Activated T-cell treated with anti-CD3 and anti-CD28 coated beads for 4 hours (primary cell): ENCODE measurements around the gene SBF2.
"Not testable (repeated sequence)": the region's sequence is repeated elsewhere in the genome, so short reads cannot be mapped to it uniquely, and the experiment has no call there.

Experiments used
- DNase-seq: peaks from one replicate; pipeline ENCODE4 v3.0.0-alpha.2; 2020

SBF2 gene

DNA sequence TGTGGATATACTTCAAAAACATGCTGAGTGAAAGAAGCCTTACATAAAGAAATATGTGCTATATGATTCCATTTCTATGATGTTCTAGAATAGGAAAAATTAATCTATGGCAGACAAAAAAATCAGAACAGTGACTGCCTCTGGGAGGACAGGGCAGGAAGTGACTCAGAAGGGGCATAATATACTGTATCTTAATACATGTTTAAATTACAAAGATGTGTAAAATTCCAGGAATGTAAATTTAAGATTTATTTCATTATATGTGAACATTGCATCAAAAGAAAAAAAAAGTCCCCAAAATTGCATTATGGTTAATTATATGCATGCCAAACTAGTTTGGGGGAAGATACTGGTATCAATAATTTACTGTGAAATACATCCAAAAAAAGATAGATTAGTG is 32.2 kb downstream of the SBF2 start:
- DNase-seq: no peak

DNA sequence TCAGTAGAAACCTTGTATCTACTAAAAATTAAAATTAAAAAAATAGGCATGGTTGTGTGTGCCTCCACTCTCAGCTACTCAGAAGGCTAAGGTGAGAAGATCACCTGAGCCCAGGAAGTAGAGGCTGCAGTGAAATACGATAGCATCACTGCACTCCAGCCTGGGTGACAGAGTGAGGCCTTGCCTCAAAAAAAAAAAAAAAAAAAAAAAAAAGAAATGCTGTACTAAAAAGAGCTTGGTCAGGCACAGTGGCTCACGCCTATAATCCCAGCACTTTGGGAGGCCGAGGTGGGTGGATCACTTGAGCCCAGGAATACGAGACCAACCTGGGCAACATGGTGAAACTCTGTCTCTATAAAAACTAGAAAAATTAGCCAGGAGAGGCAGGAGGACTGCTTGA is 36.5 kb downstream of the SBF2 start:
- DNase-seq: no peak

DNA sequence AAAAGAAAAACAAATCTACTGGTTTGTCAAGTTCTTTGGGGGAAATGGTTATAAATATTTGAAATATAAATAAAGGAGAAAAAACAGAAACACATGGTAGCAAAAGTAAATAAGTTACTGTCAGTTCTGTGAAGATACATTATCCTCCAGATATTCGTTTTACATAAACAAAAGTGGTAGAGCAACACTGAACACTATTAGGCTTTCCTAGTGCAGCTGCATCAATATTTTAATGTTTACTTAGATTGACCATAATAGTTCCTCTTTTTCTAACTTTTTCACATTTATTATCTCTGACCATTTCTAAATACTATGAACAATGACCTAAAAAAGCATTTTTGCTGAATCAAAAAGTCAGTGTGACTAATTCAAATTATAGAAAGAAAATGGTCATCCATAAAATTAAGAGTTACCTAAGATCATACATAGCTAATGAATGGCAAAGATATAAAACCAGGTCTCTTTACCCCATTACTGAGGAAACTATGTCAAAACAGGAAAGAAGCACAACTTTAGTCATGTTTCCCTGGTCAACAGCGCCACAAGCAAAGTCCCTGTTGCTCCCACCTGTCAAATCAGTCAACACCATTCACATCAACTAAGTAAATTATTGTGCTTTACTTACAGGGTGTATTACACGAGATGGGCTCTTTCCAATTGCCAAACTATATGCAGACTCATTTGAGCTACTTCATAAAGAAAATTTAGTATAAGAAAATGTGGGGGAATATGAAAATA is 38.5 kb downstream of the SBF2 start:
- no peak for DNase-seq

DNA sequence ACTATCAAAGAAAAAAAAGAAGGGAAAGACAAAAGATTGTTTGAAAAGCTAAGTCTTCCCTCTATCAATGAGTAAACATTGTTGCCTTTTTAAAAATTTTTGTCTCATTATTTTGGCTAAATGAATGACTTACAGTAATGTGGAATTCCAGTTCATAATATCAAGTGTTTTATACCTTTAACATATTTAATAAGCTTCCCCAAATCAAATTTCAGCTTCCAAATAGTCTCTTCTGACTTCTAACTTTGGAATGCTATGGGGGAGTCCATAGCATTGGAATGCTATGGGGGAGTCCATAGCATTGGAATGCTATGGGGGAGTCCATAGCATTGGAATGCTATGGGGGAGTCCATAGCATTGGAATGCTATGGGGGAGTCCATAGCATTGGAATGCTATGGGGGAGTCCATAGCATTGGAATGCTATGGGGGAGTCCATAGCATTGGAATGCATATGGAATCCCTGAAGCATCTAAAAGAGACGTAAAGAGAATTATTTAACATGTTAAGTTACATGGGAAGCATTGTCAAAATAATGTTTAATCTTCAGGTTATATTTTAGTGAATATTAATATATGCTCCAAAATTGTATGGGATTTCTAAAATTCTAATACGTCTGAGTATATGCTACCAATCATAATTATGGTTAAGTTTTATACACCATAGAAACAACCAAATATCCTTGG is 44.4 kb downstream of the SBF2 start:
- not testable (repeated sequence) for DNase-seq

DNA sequence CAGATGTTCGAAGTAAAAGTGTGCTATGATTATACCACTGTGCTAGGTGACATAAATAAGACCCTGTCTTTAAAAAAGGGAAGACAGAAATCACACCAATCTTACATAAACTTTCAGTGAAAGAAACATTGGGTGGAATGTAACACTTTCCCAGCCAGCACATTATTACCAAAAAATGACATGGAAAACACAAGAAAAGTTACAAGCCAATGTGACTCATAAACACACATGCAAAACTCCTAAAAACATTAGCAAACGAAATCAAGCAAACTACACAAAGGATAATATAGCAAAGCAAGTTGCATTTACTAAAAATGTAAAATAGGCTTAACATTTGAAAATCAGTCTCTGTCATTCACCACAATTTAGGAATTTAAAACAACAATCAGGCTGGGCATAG is 47.0 kb downstream of the SBF2 start:
- DNase-seq: no peak

DNA sequence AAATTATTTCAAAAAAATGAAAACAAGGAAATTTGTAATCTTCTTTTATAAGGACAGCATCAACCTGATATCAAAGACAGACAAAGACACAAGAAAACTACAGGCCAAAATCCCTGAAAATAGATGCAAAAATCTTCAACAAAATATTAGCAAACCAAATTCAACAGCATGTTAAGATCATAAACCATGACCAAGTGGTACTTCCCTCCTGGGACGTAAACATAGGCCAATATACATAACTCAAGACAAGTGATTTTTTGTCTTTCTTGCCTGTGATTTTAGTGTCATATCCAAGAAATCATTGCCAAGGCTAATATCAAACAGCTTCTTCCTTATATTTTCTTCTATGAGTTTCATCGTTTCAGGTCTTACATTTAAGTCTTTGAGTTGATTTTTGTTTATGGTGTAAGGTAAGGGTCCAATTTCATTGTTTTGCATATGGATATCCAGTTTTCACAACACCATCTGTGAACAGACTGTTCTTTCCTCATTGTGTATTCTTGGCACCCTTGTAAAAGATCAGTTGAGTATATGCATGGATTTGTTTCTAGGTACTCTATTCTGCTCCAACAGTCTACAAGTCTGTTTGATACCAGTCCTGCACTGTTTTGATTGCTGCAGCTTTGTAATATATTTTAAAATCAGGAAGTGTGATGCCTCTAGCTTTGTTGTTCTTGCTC is 50.0 kb downstream of the SBF2 start:
- no peak for DNase-seq

DNA sequence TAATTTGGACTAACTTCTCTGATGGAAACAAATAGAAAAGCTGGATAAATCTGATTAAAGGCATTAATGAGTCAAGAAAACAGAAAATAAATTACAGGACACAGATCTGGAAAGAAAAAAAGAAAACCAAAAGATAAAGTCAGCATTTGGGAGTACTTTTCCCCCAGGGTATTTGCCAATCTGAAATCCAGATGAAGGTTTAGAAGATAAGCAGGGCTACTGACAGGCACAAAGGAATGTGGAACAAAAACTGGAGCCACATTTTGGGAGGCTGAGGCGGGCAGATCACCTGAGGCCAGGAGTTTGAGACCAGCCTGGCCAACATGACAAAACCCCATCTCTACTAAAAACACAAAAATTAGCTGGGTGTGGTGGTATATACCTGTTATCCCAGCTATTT is 57.2 kb downstream of the SBF2 start:
- DNase-seq: no peak

DNA sequence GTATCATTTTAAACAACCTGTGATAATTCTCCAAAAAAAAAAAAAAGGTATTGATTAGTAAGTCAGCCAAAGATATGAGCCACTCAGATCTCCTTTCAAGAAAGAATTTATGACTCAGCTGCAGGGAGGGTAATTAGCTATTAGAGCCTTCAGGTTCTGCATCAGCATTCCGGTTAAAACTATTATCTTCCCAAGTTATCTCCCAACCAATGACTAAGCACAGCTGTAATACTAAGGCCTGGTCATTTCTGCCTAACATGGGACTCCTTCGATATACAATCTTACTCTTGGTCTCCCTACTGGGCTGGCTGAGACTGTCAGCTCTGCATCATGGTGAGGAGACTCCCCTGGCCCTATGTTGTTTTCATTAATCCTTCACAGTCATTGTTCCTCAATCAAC is 60.4 kb downstream of the SBF2 start:
- DNase-seq: no peak

DNA sequence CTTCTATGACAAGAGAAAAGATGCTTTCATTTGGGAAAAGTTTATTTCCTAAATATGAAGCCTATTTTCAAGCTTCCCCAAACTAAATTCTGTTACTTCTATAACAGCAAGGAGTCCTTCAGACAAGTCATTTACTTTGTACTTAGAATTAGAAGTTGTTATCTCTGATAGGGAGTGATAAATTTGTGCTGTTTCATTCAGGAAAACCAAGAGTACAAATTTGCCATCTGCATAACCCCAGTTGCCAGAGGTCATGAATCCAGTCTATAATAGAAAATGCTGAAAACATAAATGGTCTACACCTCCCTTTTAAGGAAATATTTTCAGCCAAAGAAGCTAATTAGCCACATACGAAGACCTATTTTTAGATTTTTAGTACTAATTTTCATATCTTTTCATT is 61.3 kb downstream of the SBF2 start:
- DNase-seq: no peak

DNA sequence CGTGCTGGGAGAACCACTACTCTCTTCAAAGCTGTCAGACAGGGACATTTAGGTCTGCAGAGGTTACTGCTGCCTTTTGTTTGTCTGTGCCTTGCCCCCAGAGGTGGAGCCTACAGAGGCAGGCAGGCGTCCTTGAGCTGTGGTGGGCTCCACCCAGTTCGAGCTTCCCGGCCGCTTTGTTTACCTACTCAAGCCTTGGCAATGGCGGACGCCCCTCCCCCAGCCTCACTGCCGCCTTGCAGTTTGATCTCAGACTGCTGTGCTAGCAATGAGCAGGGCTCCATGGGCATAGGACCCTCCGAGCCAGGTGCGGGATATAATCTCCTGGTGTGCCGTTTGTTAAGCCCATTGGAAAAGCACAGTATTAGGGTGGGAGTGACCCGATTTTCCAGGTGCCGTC is 62.2 kb downstream of the SBF2 start:
- DNase-seq: not testable (repeated sequence)

DNA sequence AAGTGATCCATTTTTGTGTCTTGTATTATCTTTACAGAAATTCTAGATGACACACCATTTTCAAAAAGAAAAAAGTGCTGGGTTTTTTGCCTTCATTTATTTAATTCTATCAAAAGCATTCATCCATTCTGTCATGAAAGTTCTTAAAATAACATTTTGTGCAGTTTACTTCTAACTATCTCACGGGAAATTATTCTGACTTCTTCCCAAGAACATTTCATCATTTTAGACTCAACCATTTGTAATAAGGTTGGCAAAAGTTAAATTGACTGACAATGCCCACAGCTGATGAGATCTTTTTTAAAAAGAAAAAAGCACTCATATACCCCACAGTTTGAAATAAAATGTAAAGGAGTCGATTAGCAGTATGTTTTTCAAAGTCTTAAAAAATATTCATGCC is 68.5 kb downstream of the SBF2 start:
- no peak for DNase-seq

DNA sequence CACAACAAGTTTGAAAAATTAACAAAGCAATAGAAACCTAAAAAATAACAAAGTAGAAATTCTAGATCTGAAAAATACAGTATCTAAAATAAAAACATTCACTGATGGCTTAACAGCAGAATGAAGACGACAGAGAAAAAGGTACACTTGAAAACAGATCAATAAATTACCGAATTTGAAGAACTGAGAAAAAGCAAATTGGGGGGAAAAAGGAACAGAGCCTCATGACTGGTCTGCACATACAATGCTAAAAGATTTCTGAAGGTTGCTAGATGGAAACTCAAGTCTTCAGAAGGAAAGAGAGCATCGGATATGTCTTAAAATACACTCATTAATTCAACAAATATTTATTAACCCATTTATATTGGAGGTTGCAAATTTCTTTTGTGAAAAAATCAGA is 71.6 kb downstream of the SBF2 start:
- DNase-seq: no peak

DNA sequence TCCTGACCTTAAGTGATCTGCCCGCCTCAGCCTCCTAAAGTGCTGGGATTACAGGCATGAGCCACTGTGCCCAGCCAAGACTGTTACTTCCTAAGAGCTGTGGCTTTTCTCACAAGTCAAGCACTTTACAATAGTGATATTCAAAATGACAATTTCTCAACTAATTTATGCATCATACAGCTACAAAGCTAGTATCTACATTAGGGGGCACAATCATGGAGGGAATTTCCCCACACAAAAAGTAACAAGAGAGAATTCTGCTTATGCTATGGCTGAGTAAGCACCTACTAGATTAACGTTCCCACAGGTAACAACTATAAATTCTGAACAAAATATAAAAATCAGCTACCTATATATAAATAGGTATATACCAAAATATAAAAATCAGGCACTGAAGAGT is 72.7 kb downstream of the SBF2 start:
- no peak for DNase-seq

DNA sequence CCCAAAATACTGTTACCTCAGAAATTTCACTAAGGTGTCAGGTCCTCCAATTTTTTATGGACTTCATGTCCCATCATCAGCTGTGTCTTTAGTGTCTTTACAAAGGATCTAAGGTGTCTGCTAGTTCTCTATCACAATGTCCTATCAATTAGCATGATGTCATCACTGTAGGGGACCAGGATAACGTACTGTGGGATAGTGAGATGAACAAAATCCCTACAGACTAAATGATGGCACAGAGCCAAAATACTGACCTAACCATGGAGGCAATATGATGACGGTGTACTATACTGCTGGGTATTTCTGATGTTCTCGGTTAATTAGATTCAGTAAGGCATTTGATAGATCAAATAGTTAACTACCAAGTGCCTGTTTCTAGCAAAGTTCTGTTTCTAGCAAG is 82.5 kb downstream of the SBF2 start:
- no peak for DNase-seq

DNA sequence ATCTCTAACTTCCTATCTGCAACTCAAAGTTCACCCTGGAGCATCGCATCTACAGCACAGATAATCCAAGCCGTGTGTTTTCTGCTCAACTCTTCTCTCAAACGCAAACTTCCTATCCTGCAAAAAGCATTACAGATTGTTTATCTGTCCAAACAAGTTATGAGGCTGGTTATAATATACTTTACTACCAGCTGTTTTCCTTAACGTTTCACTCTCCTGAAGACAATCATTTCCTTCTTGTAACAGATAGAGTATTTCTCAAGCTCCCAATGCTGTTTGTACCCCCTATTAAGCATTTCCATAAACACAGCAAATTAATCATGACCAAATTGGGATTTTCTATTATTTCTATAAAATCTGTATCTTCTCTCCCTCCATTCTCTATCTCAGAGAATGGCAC is 84.7 kb downstream of the SBF2 start:
- no peak for DNase-seq

DNA sequence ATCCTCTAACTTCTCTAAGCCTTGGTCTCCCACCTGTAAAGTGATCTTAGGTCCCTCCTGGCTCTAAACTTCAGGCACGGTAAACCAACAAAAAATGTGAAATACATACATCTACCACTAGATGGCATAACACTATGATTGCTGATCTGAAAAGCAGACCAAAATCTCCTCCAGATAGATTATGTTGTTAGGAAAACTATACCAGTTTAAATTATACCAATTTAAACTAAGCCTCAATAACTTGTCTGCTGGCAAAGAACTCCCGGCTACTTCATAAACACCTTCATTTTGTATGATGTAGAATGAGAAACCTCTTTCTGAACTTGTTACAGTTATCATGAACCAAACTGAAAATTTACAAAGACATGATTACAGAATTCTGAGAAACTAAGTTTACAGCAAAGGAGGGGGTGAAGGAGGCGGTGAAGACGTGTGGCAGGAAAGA is 85.9 kb downstream of the SBF2 start:
- no peak for DNase-seq

DNA sequence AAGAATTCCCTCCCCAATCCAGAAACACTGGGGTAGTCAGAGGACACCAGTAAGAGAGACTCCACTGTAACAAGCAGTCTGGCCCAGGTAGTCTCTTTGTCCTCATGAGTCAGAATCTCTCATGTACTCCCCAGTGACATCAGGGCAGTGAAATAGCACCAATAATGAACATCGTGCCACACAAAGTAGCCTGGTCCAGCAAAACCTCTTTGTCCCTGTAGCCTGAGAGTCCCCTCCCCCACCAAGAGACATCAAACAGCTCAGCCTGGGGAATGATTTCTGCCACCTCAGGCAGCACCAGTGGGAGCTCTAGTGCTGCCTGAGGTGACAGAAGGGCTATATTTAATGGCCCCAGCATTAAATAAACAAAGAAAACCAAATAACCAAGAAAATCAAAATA is 88.1 kb downstream of the SBF2 start:
- DNase-seq: no peak

DNA sequence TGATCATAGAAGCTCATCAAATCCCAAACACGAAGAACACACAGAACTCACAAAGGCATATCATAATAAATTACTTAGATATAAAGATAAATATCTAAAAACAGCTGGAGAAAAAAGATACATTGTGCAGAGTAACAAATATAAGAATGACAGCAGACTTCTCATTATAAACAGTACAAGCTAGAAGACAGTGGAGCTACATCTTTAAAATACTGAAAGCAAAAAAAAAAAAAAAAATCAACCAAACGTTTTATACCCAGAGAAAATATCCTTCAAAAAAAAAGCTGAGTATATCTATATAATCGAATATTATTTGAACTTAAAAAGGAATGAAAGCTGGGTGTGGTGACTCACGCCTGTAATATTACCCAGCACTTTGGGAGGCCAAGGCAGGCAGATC is 90.0 kb downstream of the SBF2 start:
- no peak for DNase-seq

DNA sequence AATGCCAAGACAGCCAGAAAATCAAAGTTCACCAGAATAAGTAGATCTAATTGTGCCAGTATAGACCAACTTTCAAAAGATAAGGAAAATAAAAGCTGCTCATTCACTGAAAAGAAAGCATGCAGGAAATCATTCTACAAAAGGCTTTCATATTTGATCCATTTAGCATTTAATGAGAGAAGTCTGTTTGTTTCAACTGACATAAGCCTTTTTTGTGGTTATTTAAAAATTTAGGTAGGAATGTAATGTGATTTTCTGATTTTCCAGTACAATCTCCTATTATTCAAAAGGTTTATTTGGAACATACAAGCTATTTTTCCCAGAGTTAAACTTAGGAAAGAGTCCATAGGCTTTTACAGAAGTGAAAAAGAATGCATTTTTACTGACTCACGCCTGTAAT is 92.7 kb downstream of the SBF2 start:
- no peak for DNase-seq

DNA sequence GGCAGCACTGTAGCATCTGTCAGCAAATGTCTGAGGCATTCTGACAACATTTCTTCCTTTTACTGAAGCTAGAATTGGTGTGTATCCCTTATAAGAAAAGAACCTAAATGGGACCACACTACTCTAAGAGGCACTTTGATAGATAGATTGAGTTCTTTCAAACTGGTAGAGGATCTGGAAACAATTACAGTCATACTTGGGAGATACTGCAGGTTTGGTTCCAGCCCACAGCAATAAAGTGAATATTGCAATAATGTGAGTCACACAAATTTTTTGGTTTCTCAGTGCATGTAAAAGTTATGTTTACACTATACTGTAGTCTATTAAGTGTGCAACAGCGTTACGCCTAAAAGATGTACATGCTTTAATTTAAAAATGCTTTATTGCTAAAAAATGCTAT is 96.9 kb downstream of the SBF2 start:
- DNase-seq: no peak

DNA sequence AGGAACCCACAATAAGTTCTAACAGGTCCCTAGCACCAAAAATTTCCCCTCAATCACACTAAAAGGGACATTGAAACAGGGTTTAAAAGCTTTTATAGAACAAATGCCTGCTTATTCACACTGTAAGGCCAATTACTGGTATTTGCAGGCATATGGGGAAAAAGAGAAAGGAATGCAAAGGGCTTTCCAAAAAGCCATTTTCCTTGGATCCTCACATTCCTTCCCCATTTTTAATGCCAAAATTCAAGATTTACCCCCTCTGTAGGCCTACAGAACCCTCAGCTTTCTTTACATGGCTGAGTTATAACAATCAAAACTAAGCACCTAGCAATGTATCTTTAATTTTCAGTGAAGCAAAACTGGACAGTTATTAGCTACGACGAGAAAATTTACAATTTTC is 102.0 kb downstream of the SBF2 start:
- no peak for DNase-seq

DNA sequence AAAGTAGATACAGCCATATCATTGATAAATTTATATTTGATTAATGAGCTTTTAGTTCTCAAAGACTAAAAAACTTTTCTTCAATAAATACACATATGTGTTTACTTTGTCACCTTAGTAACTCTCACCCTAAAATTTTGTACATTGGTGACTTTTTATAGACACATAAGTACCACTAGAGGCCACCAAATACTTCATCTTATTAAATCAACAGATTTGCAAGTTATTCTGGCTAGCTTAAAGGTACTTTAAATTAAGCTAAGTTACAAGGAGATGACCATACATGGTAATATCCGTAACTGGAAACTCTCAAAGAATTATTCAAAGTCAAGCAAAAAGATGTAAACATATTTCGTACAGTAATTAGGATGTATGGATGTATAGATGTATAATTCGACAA is 112.2 kb downstream of the SBF2 start:
- no peak for DNase-seq

DNA sequence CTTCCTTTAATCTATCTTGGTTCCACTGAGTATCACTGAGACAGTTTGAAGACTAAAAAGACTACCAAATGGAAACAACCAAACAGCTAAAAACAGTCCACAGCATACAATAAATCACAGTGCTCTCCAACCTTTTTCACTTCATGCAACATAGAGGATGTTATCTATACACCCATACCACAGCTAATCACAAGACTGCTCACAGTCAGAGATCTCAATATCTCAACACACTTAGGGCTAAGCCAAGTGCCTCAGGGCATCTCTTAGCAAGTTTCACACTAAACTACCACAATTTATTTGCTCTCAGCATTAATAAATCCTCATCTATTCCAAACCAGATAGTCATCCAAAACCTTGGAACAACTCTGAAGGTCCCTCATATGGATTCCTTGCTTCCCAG is 129.4 kb downstream of the SBF2 start:
- DNase-seq: no peak

DNA sequence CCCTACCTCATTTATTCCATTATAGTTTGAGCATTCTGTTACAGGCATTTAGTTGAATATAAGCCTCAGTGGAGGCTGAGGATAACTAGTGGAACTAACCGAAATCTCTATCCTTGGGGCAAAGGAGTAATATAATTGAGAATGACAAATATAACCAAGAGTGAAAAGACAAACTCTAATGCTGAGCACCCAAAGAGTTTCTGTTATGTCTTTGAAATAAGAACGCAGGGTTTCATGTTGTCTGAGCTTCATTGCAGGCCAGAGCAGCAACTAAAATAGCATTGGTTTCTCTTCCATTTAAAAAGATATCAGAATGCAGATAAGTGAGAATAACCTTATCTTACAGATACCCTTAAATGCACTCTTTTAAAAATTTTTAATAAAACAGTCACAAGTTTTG is 131.8 kb downstream of the SBF2 start:
- DNase-seq: no peak
